Urinary bladder (tissue), 4 donors: ENCODE results near the gene IQSEC1. TPM values are rescaled to one million over a fixed set of nuclear protein-coding genes. Genes with fewer than 3 reads are reported as not detected.

ENCODE experiments used
- DNase-seq: peaks from one replicate; pipeline ENCODE4 v3.0.0-alpha.2; 2015; ENCODE audit errors: extremely low spot score
- H3K27ac ChIP-seq: one replicate; pipeline ENCODE4 v1.5.1; 2013; ENCODE audit warnings: low read depth, mild to moderate bottlenecking, moderate library complexity
- H3K36me3 ChIP-seq: one replicate; pipeline ENCODE4 v1.6.1; 2013; ENCODE audit warnings: mild to moderate bottlenecking, moderate library complexity; ENCODE audit not compliant: insufficient read depth
- H3K4me1 ChIP-seq: one replicate; pipeline ENCODE4 v1.6.1; 2013; ENCODE audit warnings: mild to moderate bottlenecking, moderate library complexity; ENCODE audit not compliant: insufficient read depth
- H3K4me3 ChIP-seq: one replicate; pipeline ENCODE4 v1.5.1; 2013; ENCODE audit warnings: low read depth, low read length
- WGBS: extraction: QIAGEN DNeasy Blood & Tissue Kit; methylation state at CpG from one replicate; pipeline ENCODE4 v1.1.7; 2013; 5-methylcytosine and 5-hydroxymethylcytosine counted together
- polyA plus RNA-seq: library from polyadenylated mRNA; stranded (reverse); fragments of 200-250 nt; gene quantifications from one replicate; pipeline ENCODE4 v1.2.3, GENCODE V29; 2013
- total RNA-seq: library from RNA; depleted of rRNA; stranded (reverse); fragments of >200 nt; gene quantifications from one replicate; pipeline ENCODE4 v1.2.3, GENCODE V29; 2014
- donor health status: healthy with polysubstance abuse.
- donor health status: healthy.

IQSEC1 gene
- total and polyA plus RNA-seq, 2 donors = 24.4 to 27.8 TPM

DNA sequence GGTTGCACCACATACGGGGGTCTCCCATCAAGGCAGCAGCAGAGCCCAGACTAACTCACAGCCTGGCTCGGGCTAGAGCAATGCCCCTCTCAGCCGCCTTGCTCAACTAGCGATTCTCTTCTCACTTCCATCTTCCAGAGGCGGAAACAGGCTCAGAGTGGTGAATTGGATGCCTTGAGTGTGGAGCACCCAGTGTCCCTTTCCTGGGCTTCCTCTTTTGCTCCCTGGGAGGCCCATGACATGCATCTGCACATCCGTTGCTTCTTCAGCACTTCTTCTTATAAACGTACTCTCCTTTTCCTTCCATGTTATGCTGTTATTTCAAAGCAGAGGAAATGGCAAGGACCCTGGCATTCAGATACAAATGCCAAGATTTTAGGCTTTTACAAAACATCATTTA is 2.1 kb upstream of the IQSEC1 start:
- H3K4me1 ChIP-seq = no peaks in the 10 kb centered on the region
- H3K4me3 ChIP-seq = no peak overlapping the region
- WGBS = 78% methylated on average over 7 of the region's 7 CpGs
- no peak for DNase-seq
- no peaks in the 10 kb centered on the region for H3K36me3 ChIP-seq
- no peak overlapping the region for H3K27ac ChIP-seq

GRCh38 chr3:13074006-13074375 is 762 bp upstream of the IQSEC1 start:
- Histone ChIP-seq H3K27ac (no peak overlapping the region), H3K36me3 (no peaks in the 10 kb centered on the region), H3K4me3 (no peak overlapping the region), H3K4me1 (no peaks in the 10 kb centered on the region)
- no peak for DNase-seq
- 40% methylated on average over 13 of the region's 13 CpGs for WGBS

GRCh38 chr3:13072600-13073325 is 466 bp downstream of the IQSEC1 start:
- DNase-seq = no peak
- no peak overlapping the region for H3K27ac ChIP-seq
- H3K4me3 ChIP-seq = peak overlapping the region; percentile 8
- 8% methylated on average over 38 of the region's 38 CpGs for WGBS
- H3K4me1 ChIP-seq = no peaks in the 10 kb centered on the region
- H3K36me3 ChIP-seq = no peaks in the 10 kb centered on the region

GRCh38 chr3:13072239-13072599 is 1.0 kb downstream of the IQSEC1 start:
- Histone ChIP-seq H3K27ac (no peak overlapping the region), H3K36me3 (no peaks in the 10 kb centered on the region), H3K4me1 (no peaks in the 10 kb centered on the region), H3K4me3 (no peak overlapping the region)
- DNase-seq = no peak
- 44% methylated on average over 14 of the region's 14 CpGs for WGBS

GRCh38 chr3:13071695-13072094 is 1.5 kb downstream of the IQSEC1 start:
- Histone ChIP-seq H3K27ac (no peak overlapping the region), H3K4me1 (no peaks in the 10 kb centered on the region), H3K36me3 (no peaks in the 10 kb centered on the region), H3K4me3 (no peak overlapping the region)
- DNase-seq = no peak
- 96% methylated on average over 13 of the region's 13 CpGs for WGBS

DNA sequence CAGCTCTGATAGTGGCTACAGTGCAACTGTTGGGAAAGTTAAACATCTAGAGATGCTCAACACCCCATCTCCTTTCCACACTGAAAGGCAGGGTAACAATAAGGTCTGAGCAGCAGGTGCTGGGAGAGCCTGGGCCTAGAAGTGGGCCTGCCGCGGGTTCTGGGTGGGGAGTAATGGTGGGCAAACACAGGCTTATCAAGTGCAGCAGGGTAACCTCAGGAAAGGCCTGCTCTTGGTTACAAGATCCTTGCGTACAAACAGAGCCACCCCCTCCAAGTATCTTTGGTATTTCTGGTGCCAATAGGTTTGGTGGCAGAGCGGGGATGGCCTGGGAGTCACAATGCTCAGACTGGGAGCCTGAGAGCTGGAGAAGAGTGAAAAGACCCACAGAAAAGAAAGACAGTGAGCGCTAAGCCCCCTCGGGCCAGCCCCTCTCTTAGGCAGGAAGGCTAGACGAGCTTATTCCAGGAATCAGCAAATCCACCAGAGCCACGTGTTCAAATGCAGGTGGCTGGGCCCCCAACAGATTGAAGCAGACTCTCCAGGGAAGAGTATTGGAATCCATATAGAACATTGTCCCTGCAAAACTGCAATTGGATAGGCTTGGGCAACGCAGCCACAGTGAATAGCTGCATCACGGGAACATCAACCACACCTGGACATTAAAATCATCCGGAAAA is 2.7 kb downstream of the IQSEC1 start:
- no peak overlapping the region for H3K4me3 ChIP-seq
- no peaks in the 10 kb centered on the region for H3K4me1 ChIP-seq
- 84% methylated on average over 11 of the region's 11 CpGs for WGBS
- no peaks in the 10 kb centered on the region for H3K36me3 ChIP-seq
- DNase-seq = no peak
- no peak overlapping the region for H3K27ac ChIP-seq

GRCh38 chr3:13069495-13069894 is 3.7 kb downstream of the IQSEC1 start:
- H3K4me3 ChIP-seq = no peak overlapping the region
- H3K36me3 ChIP-seq = no peaks in the 10 kb centered on the region
- no peak overlapping the region for H3K27ac ChIP-seq
- WGBS = 84% methylated on average over 4 of the region's 4 CpGs
- no peak for DNase-seq
- H3K4me1 ChIP-seq = no peaks in the 10 kb centered on the region

GRCh38 chr3:13068269-13069010 is 4.8 kb downstream of the IQSEC1 start:
- Histone ChIP-seq H3K4me1 (no peaks in the 10 kb centered on the region), H3K4me3 (no peak overlapping the region), H3K36me3 (no peaks in the 10 kb centered on the region), H3K27ac (no peak overlapping the region)
- DNase-seq = no peak
- WGBS = 71% methylated on average over 4 of the region's 4 CpGs

- DNase-seq = no peak
- WGBS = 95% methylated on average over 4 of the region's 4 CpGs
- Histone ChIP-seq H3K4me1 (no peaks in the 10 kb centered on the region), H3K4me3 (no peak overlapping the region), H3K36me3 (no peaks in the 10 kb centered on the region), H3K27ac (no peak overlapping the region)
These were observed 5.5 kb downstream of the IQSEC1 start for GRCh38 chr3:13067778-13068177.

DNA sequence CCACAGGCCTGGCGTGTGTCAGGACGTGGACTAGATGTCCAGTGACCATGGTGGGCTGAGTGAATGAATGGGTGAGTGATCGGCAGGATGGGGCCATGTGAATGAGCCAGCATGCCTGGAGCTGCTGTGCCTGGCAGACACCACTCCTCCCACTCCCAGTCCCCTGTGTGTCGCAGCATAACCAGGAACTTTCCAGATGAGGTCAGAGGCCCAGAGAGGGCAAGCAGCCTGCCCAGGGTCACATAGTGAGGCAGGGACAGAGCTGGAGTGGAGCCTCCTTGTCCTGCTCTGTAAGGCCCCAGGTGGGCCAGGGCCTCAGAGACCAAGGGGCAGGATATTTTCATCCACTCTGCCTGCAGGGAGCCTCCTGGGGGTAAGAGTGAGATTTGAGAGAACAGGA is 6.4 kb downstream of the IQSEC1 start:
- WGBS = 87% methylated on average over 4 of the region's 4 CpGs
- Histone ChIP-seq H3K4me1 (no peaks in the 10 kb centered on the region), H3K27ac (no peak overlapping the region), H3K36me3 (no peaks in the 10 kb centered on the region), H3K4me3 (no peak overlapping the region)
- DNase-seq = no peak

GRCh38 chr3:13066236-13066635 is 7.0 kb downstream of the IQSEC1 start:
- 83% methylated on average over 11 of the region's 11 CpGs for WGBS
- H3K27ac ChIP-seq = no peak overlapping the region
- no peak overlapping the region for H3K4me3 ChIP-seq
- no peaks in the 10 kb centered on the region for H3K36me3 ChIP-seq
- DNase-seq = no peak
- no peaks in the 10 kb centered on the region for H3K4me1 ChIP-seq

- no peak overlapping the region for H3K4me3 ChIP-seq
- DNase-seq = no peak
- no peak overlapping the region for H3K27ac ChIP-seq
- 69% methylated on average over 4 of the region's 4 CpGs for WGBS
- no peaks in the 10 kb centered on the region for H3K4me1 ChIP-seq
- H3K36me3 ChIP-seq = no peaks in the 10 kb centered on the region
These were observed 7.5 kb downstream of the IQSEC1 start for GRCh38 chr3:13065727-13066126.

- H3K27ac ChIP-seq = no peak overlapping the region
- no peak overlapping the region for H3K4me3 ChIP-seq
- no peaks in the 10 kb centered on the region for H3K4me1 ChIP-seq
- H3K36me3 ChIP-seq = no peaks in the 10 kb centered on the region
- 62% methylated on average over 4 of the region's 4 CpGs for WGBS
- no peak for DNase-seq
These were observed 8.3 kb downstream of the IQSEC1 start for GRCh38 chr3:13064964-13065363.
